GM12878 (cell line): ENCODE data around the gene AGBL4.

Experiments used
- BACH1 ChIP-seq: fragments of 450-650 bp; IDR thresholded peaks from 2 replicates; pipeline ENCODE4 v1.6.1; 2017; ENCODE audit warnings: mild to moderate bottlenecking, borderline replicate concordance
- EP300 ChIP-seq, 2 experiments: fragments of 150-350 bp in 1 of 2; IDR thresholded peaks; 2 replicates each; pipeline ENCODE4 v1.6.1; 2011 to 2012; ENCODE audit warnings: low read depth in 2 of 2, low read length in 2 of 2, borderline replicate concordance in 1 of 2, improper control_type of control experiment in 1 of 2, inconsistent platforms in 1 of 2; ENCODE audit not compliant: control insufficient read depth in 1 of 2
- ESRRA ChIP-seq: IDR thresholded peaks from 2 replicates; pipeline ENCODE4 v1.6.1; 2012; ENCODE audit warnings: mild to moderate bottlenecking, low read length, improper control_type of control experiment
- FOXK2 ChIP-seq: fragments of 450-650 bp; IDR thresholded peaks from 2 replicates; pipeline ENCODE4 v1.6.1; 2017; ENCODE audit warnings: mild to moderate bottlenecking, moderate library complexity
- MTA3 ChIP-seq: IDR thresholded peaks from 2 replicates; pipeline ENCODE4 v1.6.1; 2012; ENCODE audit warnings: low read length, inconsistent platforms, borderline replicate concordance
- POLR2A ChIP-seq: IDR thresholded peaks from 2 replicates; pipeline ENCODE4 v1.6.1; 2011; ENCODE audit warnings: low read depth, mild to moderate bottlenecking, low read length
- POU2F2 ChIP-seq: IDR thresholded peaks from 3 replicates; pipeline ENCODE4 v1.6.1; 2011; ENCODE audit warnings: low read depth, mild to moderate bottlenecking, low read length, borderline replicate concordance
- SMC3 ChIP-seq: IDR thresholded peaks from 2 replicates; pipeline ENCODE4 v1.6.1; 2011; ENCODE audit warnings: low read length, improper control_type of control experiment, borderline replicate concordance
- SREBF2 ChIP-seq: IDR thresholded peaks from 2 replicates; pipeline ENCODE4 v1.6.1; 2012; ENCODE audit warnings: mild to moderate bottlenecking, low read length
- TCF7 ChIP-seq: IDR thresholded peaks from 2 replicates; pipeline ENCODE4 v1.6.1; 2014; ENCODE audit warnings: antibody characterized with exemption, borderline replicate concordance
- TF ChIP-seq, protein P1 (sequence below), 3 experiments: IDR thresholded peaks in 2 of 3; conservative IDR thresholded peaks in 1 of 3; 2 replicates each; pipeline ENCODE4 v1.5.1; 2011; ENCODE audit warnings: low read depth in 3 of 3, low read length in 3 of 3, mild to moderate bottlenecking in 3 of 3, control low read depth in 2 of 3, moderate library complexity in 2 of 3, inconsistent platforms in 1 of 3, mixed read lengths in 1 of 3; ENCODE audit not compliant: control insufficient read depth in 2 of 3, insufficient read depth in 1 of 3; ENCODE audit errors: extremely low read depth in 1 of 3

- TF ChIP-seq SREBF2 (no peak), BACH1 (no peak), MTA3 (no peak), TCF7 (no peak), ESRRA (no peak), SMC3 (no peak), FOXK2 (no peak), POLR2A (no peak), POU2F2 (no peak), EP300 (IDR thresholded peaks at IDR 0.05; ENCODE audit: borderline replicate concordance in 1 of 2, control insufficient read depth in 1 of 2, low read depth in 2 of 2, low read length in 2 of 2) (no peak)
- TF ChIP-seq, protein P1, sequence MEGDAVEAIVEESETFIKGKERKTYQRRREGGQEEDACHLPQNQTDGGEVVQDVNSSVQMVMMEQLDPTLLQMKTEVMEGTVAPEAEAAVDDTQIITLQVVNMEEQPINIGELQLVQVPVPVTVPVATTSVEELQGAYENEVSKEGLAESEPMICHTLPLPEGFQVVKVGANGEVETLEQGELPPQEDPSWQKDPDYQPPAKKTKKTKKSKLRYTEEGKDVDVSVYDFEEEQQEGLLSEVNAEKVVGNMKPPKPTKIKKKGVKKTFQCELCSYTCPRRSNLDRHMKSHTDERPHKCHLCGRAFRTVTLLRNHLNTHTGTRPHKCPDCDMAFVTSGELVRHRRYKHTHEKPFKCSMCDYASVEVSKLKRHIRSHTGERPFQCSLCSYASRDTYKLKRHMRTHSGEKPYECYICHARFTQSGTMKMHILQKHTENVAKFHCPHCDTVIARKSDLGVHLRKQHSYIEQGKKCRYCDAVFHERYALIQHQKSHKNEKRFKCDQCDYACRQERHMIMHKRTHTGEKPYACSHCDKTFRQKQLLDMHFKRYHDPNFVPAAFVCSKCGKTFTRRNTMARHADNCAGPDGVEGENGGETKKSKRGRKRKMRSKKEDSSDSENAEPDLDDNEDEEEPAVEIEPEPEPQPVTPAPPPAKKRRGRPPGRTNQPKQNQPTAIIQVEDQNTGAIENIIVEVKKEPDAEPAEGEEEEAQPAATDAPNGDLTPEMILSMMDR (IDR thresholded peaks at IDR 0.05 in 2 of 3, conservative IDR thresholded peaks at IDR 0.05 in 1 of 3; ENCODE audit: control insufficient read depth in 2 of 3, extremely low read depth in 1 of 3, insufficient read depth in 1 of 3, low read depth in 3 of 3, low read length in 3 of 3) = no peak
Measured at GRCh38 chr1:48720929-48721328, 1302.8 kb downstream of the AGBL4 start.
